ENCODE data around the gene VWA3B.
A peak's percentile ranks its signal among the peaks of the same experiment; 100 is the strongest.
"Not testable (repeated sequence)": the region's sequence is repeated elsewhere in the genome, so short reads cannot be mapped to it uniquely, and the experiment has no call there.

The VWA3B gene

DNA sequence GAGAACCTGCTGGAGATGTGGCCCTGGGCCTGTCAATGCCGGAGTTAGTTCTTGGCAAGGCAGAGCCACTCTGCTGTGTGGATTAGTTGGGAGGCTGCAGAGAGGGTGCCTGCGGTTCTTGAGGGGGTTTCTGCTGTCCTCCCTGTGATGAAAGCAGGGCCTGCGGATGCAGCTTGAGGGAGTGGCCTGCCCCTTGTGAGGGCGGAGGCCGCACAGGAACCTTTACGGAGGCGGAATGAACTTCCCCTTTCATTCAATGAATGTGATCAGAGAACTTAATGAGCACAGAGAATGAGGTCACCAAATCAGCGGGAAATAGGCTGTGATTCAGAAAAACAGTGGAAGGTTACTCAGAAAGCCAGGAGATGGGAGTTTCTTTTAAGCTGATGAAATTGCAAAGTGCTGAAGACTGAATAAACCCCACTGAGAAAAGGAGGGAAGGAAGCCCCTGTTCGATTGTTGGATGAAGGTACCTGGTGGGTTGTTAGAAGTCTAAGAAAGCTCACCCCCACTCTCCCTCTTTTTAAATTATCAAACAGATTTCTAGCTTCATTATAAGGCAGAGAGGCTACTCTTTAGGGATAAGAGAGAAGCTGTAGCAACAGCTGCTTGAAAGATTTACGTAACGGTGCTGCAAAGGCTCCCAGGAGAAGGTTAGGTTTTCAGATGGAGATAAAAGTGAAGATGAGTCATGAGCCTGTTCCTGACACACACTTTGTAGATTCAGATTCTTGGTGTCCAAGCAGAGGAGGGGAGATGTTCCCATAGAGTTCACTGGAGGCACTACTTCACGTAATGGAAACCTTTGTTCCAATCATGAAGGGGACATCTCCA lies 47.4 kb downstream of the VWA3B start:
- peak; percentile 58 to 73 for ATAC-seq

DNA sequence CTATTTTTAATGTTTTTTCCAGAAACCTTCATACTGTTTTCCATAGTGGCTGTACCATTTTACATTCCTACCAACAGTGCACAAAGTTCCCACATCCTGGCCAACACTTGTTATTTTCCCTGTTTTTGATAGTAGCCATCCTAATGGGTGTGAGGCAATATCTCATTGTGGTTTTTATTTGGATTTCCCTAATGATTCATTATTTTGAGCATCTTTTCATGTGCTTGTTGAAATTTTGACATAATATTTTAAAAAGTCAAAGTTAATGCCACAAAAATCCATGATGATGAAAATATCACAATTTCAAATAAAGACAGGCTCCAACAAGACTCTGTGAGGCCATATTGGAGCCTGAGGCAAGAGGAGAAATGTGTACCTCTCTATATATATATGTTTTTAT lies 50.2 kb downstream of the VWA3B start:
- ATAC-seq = no peak

DNA sequence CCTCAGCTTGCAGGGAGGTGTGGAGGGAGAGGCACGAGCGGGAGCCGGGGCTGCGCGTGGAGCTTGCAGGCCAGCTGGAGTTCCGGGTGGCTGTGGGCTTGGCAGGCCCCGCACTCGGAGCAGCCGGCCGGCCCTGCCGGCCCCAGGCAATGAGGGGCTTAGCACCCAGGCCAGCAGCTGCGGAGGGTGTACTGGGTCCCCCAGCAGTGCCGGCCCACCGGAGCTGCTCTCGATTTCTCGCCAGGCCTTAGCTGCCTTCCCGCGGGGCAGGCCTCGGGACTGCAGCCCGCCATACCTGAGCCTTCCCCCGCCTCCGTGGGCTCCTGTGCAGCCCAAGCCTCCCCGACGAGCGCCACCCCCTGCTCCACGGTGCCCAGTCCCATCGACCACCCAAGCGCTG lies 52.0 kb downstream of the VWA3B start:
- not testable (repeated sequence) for ATAC-seq

DNA sequence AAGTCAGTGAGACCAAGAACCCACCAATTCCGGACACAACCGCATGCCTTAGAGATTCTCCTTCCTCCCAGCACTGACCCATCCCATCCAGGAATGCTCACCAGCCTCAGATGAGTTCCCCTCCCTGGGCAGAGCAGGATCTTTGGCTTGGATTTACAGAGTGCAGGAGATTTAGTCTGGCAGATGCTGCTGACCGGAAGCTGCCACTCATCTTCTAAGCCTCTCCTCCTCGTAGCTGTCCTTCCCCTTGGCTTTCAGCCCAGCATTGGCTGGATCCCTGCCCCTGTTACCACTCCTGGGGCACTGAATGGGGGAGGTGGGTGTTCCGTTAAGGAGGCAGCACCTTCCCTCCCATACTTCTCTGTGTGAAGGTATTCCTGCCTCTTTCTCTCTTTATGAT lies 53.2 kb downstream of the VWA3B start:
- ATAC-seq = no peak

DNA sequence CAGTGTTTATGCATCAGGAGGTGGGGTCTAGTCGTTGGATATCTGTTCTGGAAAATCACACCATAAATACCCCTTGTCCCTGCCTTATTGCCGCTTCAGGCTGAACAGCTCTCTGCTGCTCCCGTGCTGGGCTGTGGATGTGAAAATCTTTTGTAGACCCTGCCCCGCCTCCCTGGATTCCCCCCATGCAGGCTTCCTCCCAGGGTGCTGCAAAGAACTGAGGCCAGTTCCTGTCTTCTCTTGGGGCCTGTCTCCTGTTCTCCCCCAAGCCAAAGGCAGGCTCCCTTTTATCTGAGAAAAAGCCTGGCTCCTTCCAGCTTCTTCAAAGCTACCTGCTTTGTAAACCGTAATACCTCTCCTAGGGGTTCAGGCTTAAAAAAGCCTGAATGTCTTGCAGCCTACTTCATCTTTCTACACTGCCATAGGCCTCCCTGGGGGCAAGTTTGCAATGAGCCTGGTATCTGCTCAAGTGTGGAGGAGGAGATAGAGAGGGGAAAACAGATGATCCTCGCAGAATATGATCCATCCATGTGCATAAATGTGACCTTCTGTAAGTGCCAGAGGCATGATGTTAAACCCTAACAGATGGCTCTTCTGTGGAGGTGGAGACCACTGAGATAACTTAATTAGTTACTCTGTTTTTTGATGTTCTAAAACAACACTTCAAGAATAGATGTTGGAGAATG lies 55.3 kb downstream of the VWA3B start:
- ATAC-seq = no peak

DNA sequence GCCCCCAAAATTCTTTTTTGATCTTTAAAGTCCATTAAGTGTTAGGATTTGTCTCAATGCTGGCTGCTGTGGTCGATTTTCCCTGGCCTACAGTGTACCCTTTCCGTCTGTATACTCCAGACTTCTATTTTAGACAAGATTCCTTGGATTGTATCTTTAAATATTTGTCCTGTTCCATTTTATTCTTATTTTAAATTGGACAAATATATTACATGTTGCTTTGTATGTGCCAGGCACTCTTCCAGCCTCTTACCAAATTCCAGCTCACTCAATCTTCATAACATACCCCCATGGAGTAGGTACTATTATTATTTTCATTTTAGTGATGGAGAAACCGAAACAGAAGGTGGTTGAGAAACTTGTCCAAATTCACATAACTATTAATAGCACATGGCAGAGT lies 58.1 kb downstream of the VWA3B start:
- no peak for ATAC-seq

DNA sequence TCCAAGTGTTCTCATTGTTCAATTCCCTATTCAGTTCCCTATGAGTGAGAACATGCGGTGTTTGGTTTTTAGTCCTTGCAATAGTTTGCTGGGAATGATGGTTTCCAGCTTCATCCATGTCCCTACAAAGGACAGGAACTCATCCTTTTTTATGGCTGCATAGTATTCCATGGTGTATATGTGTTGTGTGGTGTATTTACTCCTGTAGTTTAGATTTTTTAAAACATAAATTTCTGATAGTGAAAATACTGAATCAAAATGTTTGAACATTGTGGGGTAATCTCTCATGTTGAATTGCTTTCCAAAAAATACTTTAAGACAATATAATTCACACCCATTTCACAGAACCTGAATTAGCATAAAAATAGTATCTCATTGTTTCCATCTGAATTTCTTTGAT lies 60.9 kb downstream of the VWA3B start:
- not testable (repeated sequence) for ATAC-seq

DNA sequence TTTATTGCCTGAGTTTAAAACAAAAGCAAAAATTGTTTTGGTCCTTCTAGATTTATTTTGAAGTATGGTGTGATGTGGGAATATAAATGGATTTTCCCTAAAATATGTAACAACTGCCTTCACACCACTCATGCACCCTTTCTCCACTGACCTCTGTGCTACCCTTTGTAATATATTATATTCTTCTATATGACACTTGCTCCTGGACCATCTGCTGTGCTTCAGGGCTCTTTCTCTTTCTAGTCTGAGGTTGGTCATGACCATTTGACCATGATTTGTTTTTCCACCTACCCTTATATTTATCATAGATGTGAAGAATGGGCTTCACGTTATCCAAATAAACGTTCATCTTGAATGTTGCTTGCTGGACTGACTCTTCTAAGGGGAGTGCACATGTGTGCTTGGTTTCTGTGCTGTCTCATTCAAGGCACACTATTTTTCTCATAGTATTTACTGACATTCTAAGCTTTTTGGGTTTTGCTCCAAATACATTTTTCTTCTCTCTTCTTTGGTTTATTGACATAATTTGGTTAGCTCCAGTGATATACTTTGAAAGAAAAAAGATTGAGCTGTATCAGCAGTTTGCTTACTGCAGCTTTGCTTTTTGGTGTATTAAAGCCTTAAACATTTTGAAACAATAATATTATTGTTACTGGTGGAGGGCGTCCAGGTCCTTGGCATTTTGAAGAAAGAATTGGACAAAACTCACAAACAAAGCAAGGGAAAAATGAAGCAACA lies 61.8 kb downstream of the VWA3B start:
- ATAC-seq = no peak

DNA sequence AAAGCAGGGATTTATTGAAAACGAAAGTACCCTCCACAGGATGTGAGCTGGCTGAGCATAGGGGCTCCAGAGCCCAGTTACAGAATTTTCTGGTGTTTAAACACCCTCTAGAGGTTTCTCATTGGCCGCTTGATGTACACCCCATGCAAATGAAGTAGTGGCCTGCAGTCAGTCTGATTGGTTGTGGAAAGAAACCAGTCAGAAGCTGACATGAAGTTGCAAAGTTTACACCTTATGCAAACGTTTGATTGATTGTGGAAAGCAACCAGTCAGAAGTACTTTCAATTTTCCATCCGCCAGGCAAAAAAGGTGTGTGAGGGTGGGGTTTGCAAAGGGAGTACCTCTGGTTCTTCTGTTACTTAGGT lies 62.3 kb downstream of the VWA3B start:
- ATAC-seq = peak in 1 of 2 donors; percentile 32

DNA sequence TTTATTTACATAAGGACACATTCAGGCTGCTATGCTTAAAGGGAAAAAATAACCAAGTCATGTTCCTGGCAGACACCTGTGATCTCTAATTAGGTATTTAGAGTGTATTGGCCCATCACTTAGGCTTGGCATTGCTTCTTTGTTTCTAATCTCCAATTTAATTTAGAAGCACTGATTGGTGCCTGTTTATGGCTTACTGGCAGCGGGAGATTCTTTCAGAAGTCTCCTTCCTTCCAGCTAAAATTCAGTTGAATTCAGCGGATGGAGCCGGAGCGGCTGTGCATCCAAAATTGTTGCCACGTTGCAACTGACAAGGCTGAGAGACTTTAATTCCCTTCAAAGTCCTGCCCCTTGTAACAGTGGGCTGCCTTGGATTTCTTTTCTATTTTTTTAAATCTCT lies 66.5 kb downstream of the VWA3B start:
- no peak for ATAC-seq

DNA sequence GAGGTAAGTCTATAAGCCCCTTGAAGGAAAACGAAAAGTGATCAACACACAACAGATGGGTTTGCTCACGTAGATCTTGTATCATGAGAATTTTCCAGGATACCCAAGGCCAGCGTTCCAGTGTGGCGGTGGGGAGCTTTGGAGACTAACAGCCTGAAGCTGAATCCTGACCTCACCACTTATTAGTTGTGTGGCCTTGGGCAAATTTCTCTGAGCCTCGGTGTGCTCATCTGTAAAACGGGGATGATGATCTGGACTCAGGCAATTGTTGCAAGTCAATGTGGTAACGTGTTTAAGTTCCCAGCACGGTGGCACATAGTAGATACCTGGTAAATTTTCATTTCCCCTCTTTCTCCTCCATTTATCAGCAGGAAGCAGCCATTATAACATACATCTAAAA lies 68.3 kb downstream of the VWA3B start:
- ATAC-seq = no peak

DNA sequence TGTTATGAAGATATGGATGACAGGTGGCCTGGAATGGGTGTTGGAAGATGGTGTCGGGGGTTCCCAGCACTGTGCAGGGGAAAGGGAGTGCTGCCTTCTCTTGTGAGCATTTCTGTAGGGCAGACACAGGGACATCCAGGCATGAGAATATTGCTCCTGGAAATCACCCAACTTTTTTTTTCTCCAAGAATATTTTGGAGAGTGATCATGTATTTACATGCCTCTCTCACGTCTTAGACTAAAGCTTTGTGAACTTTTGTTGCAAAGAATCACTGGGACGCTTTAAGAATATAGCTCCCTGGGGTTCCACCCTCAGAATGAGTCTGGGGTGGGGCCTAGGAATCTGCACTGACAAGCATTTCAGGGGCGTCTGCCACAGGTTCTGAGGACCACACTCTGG lies 68.7 kb downstream of the VWA3B start:
- ATAC-seq = no peak

DNA sequence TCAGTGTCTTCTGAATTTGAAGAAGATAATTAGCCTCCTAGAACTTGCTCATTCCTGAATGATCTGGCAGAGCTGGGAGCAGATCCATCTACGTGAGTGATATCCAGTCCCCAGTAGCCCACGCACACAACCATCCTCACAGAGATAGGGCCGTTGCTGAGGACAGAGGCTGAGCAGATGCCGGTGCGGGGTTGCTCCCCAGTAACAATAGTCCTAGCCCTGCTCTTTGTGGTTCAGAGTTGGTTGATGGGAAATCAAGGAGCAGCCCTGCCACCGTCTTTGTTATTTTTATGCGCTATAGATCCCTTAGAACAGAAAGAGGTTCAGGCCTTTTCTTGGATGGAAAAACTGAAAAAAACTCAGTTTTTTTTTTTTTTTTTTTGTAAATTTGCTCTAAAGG lies 69.3 kb downstream of the VWA3B start:
- no peak for ATAC-seq

DNA sequence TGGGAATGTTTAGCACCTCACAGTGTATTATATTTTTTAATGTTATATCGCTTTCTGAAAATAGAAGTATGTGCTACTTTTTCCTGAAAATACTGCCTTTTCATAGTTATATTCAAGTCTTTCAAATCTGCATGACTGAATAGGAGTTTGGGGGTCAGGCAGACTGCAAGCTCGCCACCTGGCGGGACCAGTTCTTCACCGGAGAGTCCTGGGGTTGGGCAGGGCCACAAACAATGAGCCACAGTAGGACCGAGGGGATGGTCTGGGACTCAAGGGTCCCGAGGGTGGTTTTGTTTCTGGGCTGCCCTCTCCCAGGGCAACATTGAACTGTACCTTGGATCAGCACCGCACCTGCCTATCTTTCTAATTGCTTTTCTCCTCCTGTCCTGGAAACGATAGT lies 70.6 kb downstream of the VWA3B start:
- ATAC-seq = no peak

DNA sequence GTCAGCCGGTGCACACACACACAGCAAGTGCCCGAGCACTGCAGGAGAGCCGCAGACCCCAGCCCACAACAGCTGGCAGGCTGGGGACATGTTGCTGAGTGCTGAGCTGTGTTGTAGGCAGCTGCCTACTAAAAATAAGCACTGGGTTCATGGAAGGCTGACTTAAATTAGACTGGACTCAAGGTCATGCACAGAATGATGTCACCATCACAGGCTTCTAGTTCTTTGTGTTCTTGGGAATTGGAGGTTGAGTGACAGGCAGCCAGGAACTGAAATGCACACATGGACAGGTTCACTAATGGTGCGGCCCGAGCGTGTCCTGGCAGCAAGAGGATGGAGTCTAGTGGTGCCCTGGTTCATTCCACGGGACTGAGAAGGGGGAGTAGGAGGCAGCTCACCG lies 71.3 kb downstream of the VWA3B start:
- ATAC-seq = no peak

DNA sequence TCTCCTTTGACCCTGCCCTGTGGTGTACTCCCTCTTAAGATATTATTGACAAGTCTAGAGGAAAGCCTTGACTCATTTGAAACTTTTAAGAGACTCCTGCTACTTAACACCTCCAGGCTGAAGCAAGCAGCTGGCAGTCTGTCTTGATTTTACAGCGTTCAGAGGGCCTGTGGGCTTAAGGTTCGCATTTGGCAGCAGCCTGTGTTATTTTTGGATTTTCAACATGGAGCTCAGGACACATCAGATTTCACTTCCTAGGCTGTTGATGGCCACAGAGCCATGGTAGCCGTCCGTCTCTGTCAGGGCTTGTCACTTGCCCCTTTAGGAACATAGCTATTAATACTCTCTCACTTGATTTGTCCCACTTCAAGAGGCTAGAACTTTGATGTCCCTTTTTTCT lies 73.6 kb downstream of the VWA3B start:
- ATAC-seq = no peak

DNA sequence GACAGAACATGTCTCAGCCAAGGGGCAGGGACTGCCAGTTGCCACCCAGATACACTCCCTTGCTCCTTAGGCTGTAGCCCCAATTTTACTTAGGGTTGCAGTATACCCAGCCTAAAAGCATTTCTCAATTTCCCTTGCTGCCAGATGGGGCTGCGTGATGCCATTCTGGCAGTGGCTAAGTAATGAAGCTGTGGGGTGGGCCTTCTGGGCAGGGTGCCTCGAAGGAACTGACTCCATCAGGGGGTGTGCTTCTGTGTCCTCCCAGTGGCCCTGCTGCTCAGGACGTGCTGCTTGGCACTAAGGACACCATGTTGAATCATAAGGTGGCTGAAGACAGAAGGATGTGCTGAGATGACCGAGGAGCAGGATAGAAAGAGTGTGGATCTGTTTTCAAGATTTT lies 74.2 kb downstream of the VWA3B start:
- ATAC-seq = no peak

DNA sequence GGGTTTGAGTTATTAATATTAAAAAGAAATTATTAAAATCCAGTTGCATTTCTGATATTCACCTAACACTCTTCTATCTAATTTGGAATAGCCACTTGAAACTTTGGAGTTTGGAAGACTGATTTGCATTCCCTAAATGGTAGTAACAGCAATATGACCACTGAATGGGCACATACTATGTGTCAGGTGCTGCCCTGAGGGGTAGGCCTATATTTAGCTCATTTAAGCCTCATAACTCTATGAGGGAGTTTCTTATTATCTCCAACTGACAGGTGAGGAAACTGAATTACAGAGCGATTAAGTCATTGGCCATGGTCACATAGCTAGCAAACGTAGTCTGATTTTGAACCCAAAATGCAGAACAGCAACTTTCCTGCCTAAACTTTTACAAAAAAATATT lies 77.3 kb downstream of the VWA3B start:
- ATAC-seq = no peak

DNA sequence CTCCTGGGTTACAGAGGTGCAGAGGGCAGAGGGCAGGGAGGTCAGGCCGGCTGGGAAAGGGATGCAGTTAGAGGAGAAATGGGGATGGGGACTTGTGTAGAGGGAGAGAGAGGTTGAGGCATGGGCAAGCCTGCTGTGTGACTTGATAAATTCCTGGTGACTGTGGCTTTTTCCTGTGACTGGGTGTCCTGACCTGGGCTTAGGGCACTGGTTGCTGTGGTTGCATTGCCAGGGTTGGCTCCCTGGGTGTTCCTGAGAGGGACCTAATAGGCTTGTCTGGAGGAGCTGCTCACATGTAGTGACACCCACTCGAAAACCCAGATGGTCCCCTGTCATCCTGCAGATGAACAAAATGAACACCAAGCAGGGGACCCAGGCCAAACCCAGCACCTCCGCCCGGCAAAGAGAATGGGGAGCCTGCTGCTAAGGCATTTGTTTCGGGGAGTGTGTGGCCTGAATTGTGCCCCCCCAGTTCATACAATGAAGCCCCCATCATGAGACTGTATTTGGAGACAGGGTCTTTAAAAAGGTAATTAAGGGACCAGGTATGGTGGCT lies 78.6 kb downstream of the VWA3B start:
- ATAC-seq = no peak

DNA sequence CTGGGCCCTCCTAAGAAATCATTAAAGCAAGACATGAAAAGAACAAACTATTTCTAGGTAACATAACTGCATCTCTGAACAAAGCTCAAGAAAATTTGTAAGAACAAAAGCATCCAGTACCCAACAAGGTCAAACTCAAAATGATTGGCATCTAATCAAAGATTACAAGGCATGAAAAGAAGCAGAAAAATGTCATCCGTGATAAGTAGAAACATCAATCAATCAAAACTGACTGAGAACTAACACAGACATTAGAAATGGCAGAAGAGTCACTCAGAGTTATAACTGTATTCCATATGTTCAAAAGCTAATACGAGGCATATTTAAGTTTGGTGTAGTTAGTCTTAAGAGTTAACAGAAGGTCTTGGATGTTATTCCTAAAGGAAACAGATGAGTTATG lies 80.9 kb downstream of the VWA3B start:
- ATAC-seq = no peak

DNA sequence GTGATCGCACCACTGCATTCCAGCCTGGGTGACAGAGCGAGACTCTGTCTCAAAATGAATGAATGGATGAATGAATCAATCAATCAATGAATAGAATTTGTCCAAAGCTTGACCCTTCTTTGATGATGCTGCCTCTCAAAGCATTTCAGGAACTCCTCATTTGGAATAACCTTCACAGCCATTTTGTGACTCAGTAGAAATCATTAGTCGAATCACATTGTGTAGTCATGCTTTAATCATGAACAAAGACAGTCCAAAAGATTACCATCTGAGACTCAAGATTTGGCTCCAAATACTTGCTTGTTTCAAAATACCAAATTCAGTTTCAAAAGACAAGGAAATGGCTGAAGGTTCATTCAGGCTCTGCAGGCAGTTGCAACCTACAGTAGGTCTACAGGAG lies 83.1 kb downstream of the VWA3B start:
- no peak for ATAC-seq

DNA sequence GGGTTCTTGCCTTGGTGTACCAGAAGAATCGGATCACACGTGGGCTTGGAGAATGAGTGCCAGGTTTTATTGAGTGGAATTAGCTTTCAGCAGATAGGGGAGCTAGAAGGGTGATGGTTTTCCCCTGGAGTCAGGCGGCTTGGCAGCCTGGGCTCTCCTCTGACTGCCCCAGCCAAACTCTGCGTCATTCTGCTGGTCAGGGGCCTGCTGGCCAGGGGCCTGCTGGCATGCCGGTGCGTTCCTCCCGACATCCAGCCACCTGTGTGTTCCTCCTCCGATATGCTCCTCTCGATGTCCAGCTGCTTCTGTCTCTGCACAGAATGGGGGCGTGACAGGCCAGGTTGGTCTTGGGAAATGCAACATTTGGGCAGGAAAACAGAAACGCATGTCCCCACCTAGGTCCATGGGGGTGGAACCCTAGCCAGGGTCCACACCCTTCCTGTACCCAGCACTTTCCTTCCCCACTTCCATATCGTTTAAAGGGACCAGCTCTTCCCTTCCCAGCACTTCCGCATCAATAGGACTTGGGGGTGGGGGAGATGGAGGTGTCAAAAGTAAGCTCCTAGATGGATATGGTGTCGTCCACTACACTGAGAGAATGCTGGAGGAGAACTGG lies 85.3 kb downstream of the VWA3B start:
- ATAC-seq = no peak

DNA sequence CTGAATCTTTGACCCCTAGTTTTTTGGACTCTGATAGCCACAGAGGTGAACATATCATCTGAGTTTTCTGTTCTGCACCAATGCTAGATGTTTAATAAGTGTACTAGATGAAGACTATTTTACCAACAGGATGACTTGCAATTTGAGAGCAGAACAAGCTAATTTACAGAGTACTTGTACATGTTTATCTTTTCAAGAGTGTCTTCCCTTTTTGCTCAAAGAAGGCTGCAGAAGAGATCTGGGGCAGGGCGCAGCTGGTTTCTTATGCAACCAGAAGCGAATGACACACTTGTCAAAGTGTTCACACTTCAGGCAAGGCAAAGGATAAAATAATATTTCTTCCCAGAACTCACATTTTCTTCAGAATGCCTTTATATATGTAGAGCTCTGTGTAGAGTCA lies 86.0 kb downstream of the VWA3B start:
- ATAC-seq = no peak

Measured in activated CD4-positive, CD25-positive, alpha-beta regulatory T cell treated with anti-CD3 and anti-CD28 coated beads, Interleukin-2, amount 50 U/mL, for 24 hours (primary cell).